ENCODE data around the gene KCNIP4. TPM values are rescaled to one million over a fixed set of nuclear protein-coding genes. Genes with fewer than 3 reads are reported as not detected.

Gene KCNIP4
- polyA plus RNA-seq, 3 donors: 0.09 to 0.25 TPM; not detected in 1

GRCh38 chr4:21664355-21664754 lies 284.2 kb downstream of the KCNIP4 start:
- H3K4me1 ChIP-seq (ENCODE audit: control insufficient read depth in 1 of 2, insufficient read depth in 2 of 2, low read length in 2 of 2): no peaks in the 10 kb centered on the region
- WGBS (ENCODE audit: insufficient coverage): no CpG with 5 or more reads among the region's 2 CpGs
- TF ChIP-seq, protein P1, sequence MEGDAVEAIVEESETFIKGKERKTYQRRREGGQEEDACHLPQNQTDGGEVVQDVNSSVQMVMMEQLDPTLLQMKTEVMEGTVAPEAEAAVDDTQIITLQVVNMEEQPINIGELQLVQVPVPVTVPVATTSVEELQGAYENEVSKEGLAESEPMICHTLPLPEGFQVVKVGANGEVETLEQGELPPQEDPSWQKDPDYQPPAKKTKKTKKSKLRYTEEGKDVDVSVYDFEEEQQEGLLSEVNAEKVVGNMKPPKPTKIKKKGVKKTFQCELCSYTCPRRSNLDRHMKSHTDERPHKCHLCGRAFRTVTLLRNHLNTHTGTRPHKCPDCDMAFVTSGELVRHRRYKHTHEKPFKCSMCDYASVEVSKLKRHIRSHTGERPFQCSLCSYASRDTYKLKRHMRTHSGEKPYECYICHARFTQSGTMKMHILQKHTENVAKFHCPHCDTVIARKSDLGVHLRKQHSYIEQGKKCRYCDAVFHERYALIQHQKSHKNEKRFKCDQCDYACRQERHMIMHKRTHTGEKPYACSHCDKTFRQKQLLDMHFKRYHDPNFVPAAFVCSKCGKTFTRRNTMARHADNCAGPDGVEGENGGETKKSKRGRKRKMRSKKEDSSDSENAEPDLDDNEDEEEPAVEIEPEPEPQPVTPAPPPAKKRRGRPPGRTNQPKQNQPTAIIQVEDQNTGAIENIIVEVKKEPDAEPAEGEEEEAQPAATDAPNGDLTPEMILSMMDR (IDR thresholded peaks at IDR 0.05): no peak

GRCh38 chr4:21656832-21657231 lies 291.7 kb downstream of the KCNIP4 start:
- no peaks in the 10 kb centered on the region for H4K20me1 ChIP-seq (ENCODE audit: insufficient read depth, low read length)
- intact Hi-C loops (cut with micrococcal nuclease): no loop called here
- H3K9ac ChIP-seq (ENCODE audit: insufficient read depth, low read length, poor library complexity, severe bottlenecking): no peak overlapping the region
- H3K9me3 ChIP-seq (replicated peaks in 1 of 2; ENCODE audit: control insufficient read depth in 1 of 2, insufficient read depth in 1 of 2, low read length in 2 of 2): no peaks in the 10 kb centered on the region
- Mint-ChIP-seq H3K9me3 (peaks cover 0 to 11% (median 0%) of the 10 kb centered on the region in 7 donors), H3K4me3 (no peak overlapping the region), H3K36me3 (no peaks in the 10 kb centered on the region), H3K27ac (no peak overlapping the region), H3K27me3 (ENCODE audit: low read depth in 3 of 3) (peaks cover 0 to 3% (median 0%) of the 10 kb centered on the region in 3 donors), H3K4me1 (no peaks in the 10 kb centered on the region)
- H3K36me3 ChIP-seq (replicated peaks in 1 of 2; ENCODE audit: control insufficient read depth in 1 of 2, insufficient read depth in 2 of 2, low read length in 2 of 2): no peaks in the 10 kb centered on the region
- no peak overlapping the region for H3K4me2 ChIP-seq (replicated peaks; ENCODE audit: extremely low read depth, low read length, poor library complexity, severe bottlenecking)
- no peaks in the 10 kb centered on the region for H3K4me1 ChIP-seq (ENCODE audit: control insufficient read depth in 1 of 2, insufficient read depth in 2 of 2, low read length in 2 of 2)
- no peaks in the 10 kb centered on the region for H3K27me3 ChIP-seq (ENCODE audit: control insufficient read depth in 2 of 2, insufficient read depth in 2 of 2, low read length in 2 of 2)
- DNase-seq: no peak
- H3K4me3 ChIP-seq (replicated peaks in 1 of 3; ENCODE audit: low read depth in 2 of 3, low read length in 3 of 3): no peak overlapping the region
- WGBS (ENCODE audit: insufficient coverage): 0% methylated on average over 1 of the region's 2 CpGs
- TF ChIP-seq, protein P1 (IDR thresholded peaks at IDR 0.05): no peak
- H3K27ac ChIP-seq (ENCODE audit: low read depth in 1 of 2, low read length in 2 of 2): no peak overlapping the region
- no peak overlapping the region for H2AFZ ChIP-seq (ENCODE audit: insufficient read depth, low read depth, low read length, poor library complexity, severe bottlenecking)
- no peaks in the 10 kb centered on the region for H3K79me2 ChIP-seq (ENCODE audit: insufficient read depth, low read length)

More at GRCh38 chr4:21664355-21664754, 284.2 kb downstream of the KCNIP4 start:
- Mint-ChIP-seq H3K27me3 (ENCODE audit: low read depth in 3 of 3) (peaks cover 0 to 3% (median 0%) of the 10 kb centered on the region in 3 donors), H3K9me3 (peaks cover 0 to 5% (median 2%) of the 10 kb centered on the region in 7 donors), H3K36me3 (no peaks in the 10 kb centered on the region), H3K4me1 (no peaks in the 10 kb centered on the region), H3K4me3 (no peak overlapping the region), H3K27ac (no peak overlapping the region)
- H3K27ac ChIP-seq (ENCODE audit: low read depth in 1 of 2, low read length in 2 of 2): no peak overlapping the region
- no peak overlapping the region for H3K4me3 ChIP-seq (replicated peaks in 1 of 3; ENCODE audit: low read depth in 2 of 3, low read length in 3 of 3)
- H4K20me1 ChIP-seq (ENCODE audit: insufficient read depth, low read length): no peaks in the 10 kb centered on the region
- H3K9ac ChIP-seq (ENCODE audit: insufficient read depth, low read length, poor library complexity, severe bottlenecking): no peak overlapping the region
- H3K36me3 ChIP-seq (replicated peaks in 1 of 2; ENCODE audit: control insufficient read depth in 1 of 2, insufficient read depth in 2 of 2, low read length in 2 of 2): no peaks in the 10 kb centered on the region
- H2AFZ ChIP-seq (ENCODE audit: insufficient read depth, low read depth, low read length, poor library complexity, severe bottlenecking): no peak overlapping the region
- H3K9me3 ChIP-seq (replicated peaks in 1 of 2; ENCODE audit: control insufficient read depth in 1 of 2, insufficient read depth in 1 of 2, low read length in 2 of 2): no peaks in the 10 kb centered on the region
- H3K79me2 ChIP-seq (ENCODE audit: insufficient read depth, low read length): no peaks in the 10 kb centered on the region
- no peak for DNase-seq
- intact Hi-C loops (cut with micrococcal nuclease): no loop called here
- H3K27me3 ChIP-seq (ENCODE audit: control insufficient read depth in 2 of 2, insufficient read depth in 2 of 2, low read length in 2 of 2): no peaks in the 10 kb centered on the region
- no peak overlapping the region for H3K4me2 ChIP-seq (replicated peaks; ENCODE audit: extremely low read depth, low read length, poor library complexity, severe bottlenecking)

Measured in CD14-positive monocyte (primary cell).